Measurements from ENCODE around the gene ELP2.
A peak's percentile ranks its signal among the peaks of the same experiment; 100 is the strongest.
"Not testable (repeated sequence)": the region's sequence is repeated elsewhere in the genome, so short reads cannot be mapped to it uniquely, and the experiment has no call there.

Gene ELP2

GRCh38 chr18:36129300-36130038 lies at the start of gene ELP2, which contains the start of gene SLC39A6:
Gene ELP2, plus strand, starts transcription at chr18:36129899. Its CDS starts 35 bp downstream, at chr18:36129934.
Gene SLC39A6, minus strand, starts transcription at chr18:36129340. Its CDS starts 2,333 bp downstream, at chr18:36127007.
- ATAC-seq, result peak; percentile 97
- peaks cover 25% of the 10 kb centered on the region for H3K36me3 Mint-ChIP-seq
- H3K4me3 Mint-ChIP-seq, result peak within 1 kb of the TSS; percentile 97
- H3K27ac Mint-ChIP-seq, result peak within 1 kb of the TSS; percentile 99
- H3K27me3 Mint-ChIP-seq, result no peaks in the 10 kb centered on the region
- peaks cover 52% of the 10 kb centered on the region for H3K4me1 Mint-ChIP-seq
- no peaks in the 10 kb centered on the region for H3K9me3 Mint-ChIP-seq

GRCh38 chr18:36081118-36081517 lies 48.6 kb upstream of the ELP2 start:
- ATAC-seq, H3K9me3 Mint-ChIP-seq, H3K4me3 Mint-ChIP-seq, H3K36me3 Mint-ChIP-seq, H3K27me3 Mint-ChIP-seq, H3K27ac Mint-ChIP-seq: not testable (repeated sequence)
- H3K4me1 Mint-ChIP-seq, result peaks cover 22% of the 10 kb centered on the region

GRCh38 chr18:36083729-36084128 lies 46.0 kb upstream of the ELP2 start:
- Mint-ChIP-seq H3K27me3 (peaks cover 9% of the 10 kb centered on the region), H3K36me3 (peaks cover 5% of the 10 kb centered on the region), H3K9me3 (peaks cover 7% of the 10 kb centered on the region), H3K4me3 (no peak overlapping the region), H3K27ac (no peak overlapping the region), H3K4me1 (peaks cover 37% of the 10 kb centered on the region)
- peak; percentile 60 for ATAC-seq

GRCh38 chr18:36085195-36085594 lies 44.5 kb upstream of the ELP2 start:
- H3K27ac Mint-ChIP-seq, result no peak overlapping the region
- H3K4me1 Mint-ChIP-seq, result peaks cover 37% of the 10 kb centered on the region
- H3K4me3 Mint-ChIP-seq, result no peak overlapping the region
- ATAC-seq, result no peak
- H3K36me3 Mint-ChIP-seq, result peaks cover 5% of the 10 kb centered on the region
- H3K27me3 Mint-ChIP-seq, result peaks cover 9% of the 10 kb centered on the region
- peaks cover 7% of the 10 kb centered on the region for H3K9me3 Mint-ChIP-seq

GRCh38 chr18:36086186-36086585 lies 43.5 kb upstream of the ELP2 start:
- H3K36me3 Mint-ChIP-seq, result peaks cover 5% of the 10 kb centered on the region
- peaks cover 2% of the 10 kb centered on the region for H3K9me3 Mint-ChIP-seq
- H3K4me1 Mint-ChIP-seq, result peaks cover 37% of the 10 kb centered on the region
- H3K27me3 Mint-ChIP-seq, result peaks cover 9% of the 10 kb centered on the region
- no peak overlapping the region for H3K4me3 Mint-ChIP-seq
- H3K27ac Mint-ChIP-seq, result no peak overlapping the region
- no peak for ATAC-seq

GRCh38 chr18:36088256-36088655 lies 41.4 kb upstream of the ELP2 start:
- Mint-ChIP-seq H3K27ac (no peak overlapping the region), H3K4me3 (no peak overlapping the region), H3K9me3 (peaks cover 2% of the 10 kb centered on the region), H3K27me3 (peaks cover 9% of the 10 kb centered on the region), H3K36me3 (peaks cover 5% of the 10 kb centered on the region), H3K4me1 (peaks cover 26% of the 10 kb centered on the region)
- no peak for ATAC-seq

GRCh38 chr18:36089001-36089400 lies 40.7 kb upstream of the ELP2 start:
- no peak for ATAC-seq
- H3K27me3 Mint-ChIP-seq, result peaks cover 4% of the 10 kb centered on the region
- no peak overlapping the region for H3K27ac Mint-ChIP-seq
- H3K4me1 Mint-ChIP-seq, result peaks cover 22% of the 10 kb centered on the region
- no peak overlapping the region for H3K4me3 Mint-ChIP-seq
- H3K36me3 Mint-ChIP-seq, result peaks cover 2% of the 10 kb centered on the region
- peaks cover under 1% of the 10 kb centered on the region for H3K9me3 Mint-ChIP-seq

- not testable (repeated sequence) for H3K27ac Mint-ChIP-seq, H3K36me3 Mint-ChIP-seq, H3K4me3 Mint-ChIP-seq, H3K9me3 Mint-ChIP-seq, ATAC-seq, H3K27me3 Mint-ChIP-seq, H3K4me1 Mint-ChIP-seq
These were observed 37.6 kb upstream of the ELP2 start for GRCh38 chr18:36092116-36092515.

- H3K4me1 Mint-ChIP-seq, result peaks cover 5% of the 10 kb centered on the region
These were observed 35.3 kb upstream of the ELP2 start for GRCh38 chr18:36094431-36094830.

GRCh38 chr18:36095936-36096519 lies 33.7 kb upstream of the ELP2 start:
- no peaks in the 10 kb centered on the region for H3K36me3 Mint-ChIP-seq
- no peak overlapping the region for H3K4me3 Mint-ChIP-seq
- peaks cover 5% of the 10 kb centered on the region for H3K4me1 Mint-ChIP-seq
- H3K27ac Mint-ChIP-seq, result no peak overlapping the region
- no peaks in the 10 kb centered on the region for H3K9me3 Mint-ChIP-seq
- ATAC-seq, result no peak
- no peaks in the 10 kb centered on the region for H3K27me3 Mint-ChIP-seq

More at GRCh38 chr18:36094431-36094830, 35.3 kb upstream of the ELP2 start:
- H3K27me3 Mint-ChIP-seq, result no peaks in the 10 kb centered on the region
- no peak overlapping the region for H3K4me3 Mint-ChIP-seq
- H3K9me3 Mint-ChIP-seq, result no peaks in the 10 kb centered on the region
- no peaks in the 10 kb centered on the region for H3K36me3 Mint-ChIP-seq
- no peak for ATAC-seq
- H3K27ac Mint-ChIP-seq, result no peak overlapping the region

- Mint-ChIP-seq H3K4me3 (no peak overlapping the region), H3K4me1 (peaks cover 5% of the 10 kb centered on the region), H3K27ac (no peak overlapping the region), H3K9me3 (no peaks in the 10 kb centered on the region), H3K36me3 (no peaks in the 10 kb centered on the region), H3K27me3 (no peaks in the 10 kb centered on the region)
- no peak for ATAC-seq
These were observed 32.7 kb upstream of the ELP2 start for GRCh38 chr18:36096955-36097354.

GRCh38 chr18:36099311-36099710 lies 30.4 kb upstream of the ELP2 start:
- no peak for ATAC-seq
- no peak overlapping the region for H3K27ac Mint-ChIP-seq
- no peak overlapping the region for H3K4me3 Mint-ChIP-seq

GRCh38 chr18:36101943-36102342 lies 27.8 kb upstream of the ELP2 start:
- Mint-ChIP-seq H3K4me1 (no peaks in the 10 kb centered on the region), H3K4me3 (no peak overlapping the region), H3K9me3 (no peaks in the 10 kb centered on the region), H3K27ac (no peak overlapping the region), H3K36me3 (no peaks in the 10 kb centered on the region), H3K27me3 (no peaks in the 10 kb centered on the region)
- ATAC-seq, result no peak

More at GRCh38 chr18:36099311-36099710, 30.4 kb upstream of the ELP2 start:
- no peaks in the 10 kb centered on the region for H3K27me3 Mint-ChIP-seq
- H3K4me1 Mint-ChIP-seq, result no peaks in the 10 kb centered on the region
- H3K9me3 Mint-ChIP-seq, result no peaks in the 10 kb centered on the region
- H3K36me3 Mint-ChIP-seq, result no peaks in the 10 kb centered on the region

GRCh38 chr18:36104749-36105148 lies 24.9 kb upstream of the ELP2 start:
- H3K4me3 Mint-ChIP-seq, result no peak overlapping the region
- no peaks in the 10 kb centered on the region for H3K27me3 Mint-ChIP-seq
- ATAC-seq, result no peak
- no peaks in the 10 kb centered on the region for H3K9me3 Mint-ChIP-seq
- H3K4me1 Mint-ChIP-seq, result peaks cover 7% of the 10 kb centered on the region
- H3K27ac Mint-ChIP-seq, result no peak overlapping the region
- H3K36me3 Mint-ChIP-seq, result peaks cover 16% of the 10 kb centered on the region

- Mint-ChIP-seq H3K9me3 (no peaks in the 10 kb centered on the region), H3K4me3 (no peak overlapping the region), H3K27me3 (no peaks in the 10 kb centered on the region), H3K4me1 (peaks cover 7% of the 10 kb centered on the region), H3K36me3 (peaks cover 37% of the 10 kb centered on the region), H3K27ac (no peak overlapping the region)
- peak; percentile 74 for ATAC-seq
These were observed 22.2 kb upstream of the ELP2 start for GRCh38 chr18:36107477-36107876.

GRCh38 chr18:36108196-36108595 lies 21.5 kb upstream of the ELP2 start:
- H3K27me3 Mint-ChIP-seq, result no peaks in the 10 kb centered on the region
- H3K4me1 Mint-ChIP-seq, result peaks cover 7% of the 10 kb centered on the region
- ATAC-seq, result no peak
- H3K27ac Mint-ChIP-seq, result no peak overlapping the region
- peaks cover 44% of the 10 kb centered on the region for H3K36me3 Mint-ChIP-seq
- H3K9me3 Mint-ChIP-seq, result no peaks in the 10 kb centered on the region
- H3K4me3 Mint-ChIP-seq, result no peak overlapping the region

Data from stimulated activated memory B cell treated with anti-CD40 and anti-IgM and Interleukin-4, amounts not matched to agents 10 μg/mL and 1 μg/mL and 100 μg/mL, for 72 hours (primary cell).